ENCODE data around the gene FAM193A.

- TF ChIP-seq CTCF (IDR thresholded peaks at IDR 0.05) (no peak), POLR2A (IDR thresholded peaks at IDR 0.05) (no peak)
These were observed 230.7 kb downstream of the FAM193A start for GRCh38 chr4:2767046-2767704.

Measured in right lobe of liver (tissue), 4 donors.